Esophagus muscularis mucosa (tissue), 4 donors: ENCODE data around the gene DIO3. TPM values are rescaled to one million over a fixed set of nuclear protein-coding genes. Genes with fewer than 3 reads are reported as not detected.

Source experiments
- DNase-seq: peaks from one replicate; pipeline ENCODE4 v3.0.0-alpha.2; 2017; ENCODE audit errors: extremely low spot score
- H3K27ac ChIP-seq, 4 donors: fragments of 200-600 bp; sonication (generic); replicated peaks in 1 of 4; 1 replicate in 3 of 4; 2 replicates in 1 of 4; pipeline ENCODE4 v1.5.1; 2016 to 2019; ENCODE audit warnings: mild to moderate bottlenecking in 1 of 4
- H3K27me3 ChIP-seq, 4 donors: fragments of 200-600 bp; sonication (generic); one replicate each; pipeline versions ENCODE4 v1.5.1 to v1.6.0; 2016 to 2019
- H3K36me3 ChIP-seq, 4 donors: fragments of 200-600 bp; sonication (generic); one replicate each; pipeline ENCODE4 v1.5.1; 2016 to 2019
- H3K4me1 ChIP-seq, 4 donors: fragments of 200-600 bp; sonication (generic); one replicate each; pipeline ENCODE4 v1.5.1; 2016 to 2019
- H3K4me3 ChIP-seq, 4 donors: fragments of 200-600 bp; sonication (generic); 1 replicate in 2 of 4; 2 replicates in 2 of 4; pipeline ENCODE4 v1.5.1; 2016 to 2019; ENCODE audit warnings: mild to moderate bottlenecking in 4 of 4, moderate library complexity in 1 of 4
- H3K9me3 ChIP-seq, 4 donors: fragments of 200-600 bp; sonication (generic); 1 replicate in 3 of 4; 2 replicates in 1 of 4; pipeline ENCODE4 v1.5.1; 2016 to 2019
- EP300 ChIP-seq: sonication (generic); formaldehyde crosslinking; IDR thresholded peaks from one replicate; pipeline ENCODE4 v1.6.1; 2017; ENCODE audit warnings: antibody characterized with exemption
- POLR2A ChIP-seq: fragments of 450-650 bp; IDR thresholded peaks from one replicate; pipeline ENCODE4 v1.6.1; 2017; ENCODE audit warnings: antibody characterized with exemption, moderate library complexity, mild to moderate bottlenecking, low read depth
- POLR2AphosphoS5 ChIP-seq, 2 donors: sonication (generic); formaldehyde crosslinking; IDR thresholded peaks; one replicate each; pipeline ENCODE4 v1.6.1; 2017; ENCODE audit warnings: antibody characterized with exemption in 2 of 2
- WGBS: methylation state at CpG from one replicate; pipeline ENCODE4 v1.1.5; 2018; 5-methylcytosine and 5-hydroxymethylcytosine counted together
- intact Hi-C: fragments of 100-400 bp; cut with DNase I; formaldehyde crosslinking; loops from one replicate; pipeline ENCODE4 v1.15.1; 2023
- total RNA-seq, 4 donors: library from RNA; depleted of rRNA; stranded (reverse); fragments of >200 nt; gene quantifications; one replicate each; pipeline versions ENCODE4 v1.1.0 to v1.2.1, GENCODE V29; 2016
- TF ChIP-seq, protein P1 (sequence below), 3 experiments: fragments of 200-600 bp in 2 of 3; fragments of 450-650 bp in 1 of 3; sonication (generic) in 2 of 3; IDR thresholded peaks; one replicate each; pipeline ENCODE4 v1.5.1; 2017 to 2019; ENCODE audit warnings: antibody characterized with exemption in 3 of 3, mild to moderate bottlenecking in 2 of 3, moderate library complexity in 1 of 3

Gene DIO3
- total RNA-seq, 4 donors from 2014 or later, result 0.99 to 1.7 (median 1.2) TPM

DNA sequence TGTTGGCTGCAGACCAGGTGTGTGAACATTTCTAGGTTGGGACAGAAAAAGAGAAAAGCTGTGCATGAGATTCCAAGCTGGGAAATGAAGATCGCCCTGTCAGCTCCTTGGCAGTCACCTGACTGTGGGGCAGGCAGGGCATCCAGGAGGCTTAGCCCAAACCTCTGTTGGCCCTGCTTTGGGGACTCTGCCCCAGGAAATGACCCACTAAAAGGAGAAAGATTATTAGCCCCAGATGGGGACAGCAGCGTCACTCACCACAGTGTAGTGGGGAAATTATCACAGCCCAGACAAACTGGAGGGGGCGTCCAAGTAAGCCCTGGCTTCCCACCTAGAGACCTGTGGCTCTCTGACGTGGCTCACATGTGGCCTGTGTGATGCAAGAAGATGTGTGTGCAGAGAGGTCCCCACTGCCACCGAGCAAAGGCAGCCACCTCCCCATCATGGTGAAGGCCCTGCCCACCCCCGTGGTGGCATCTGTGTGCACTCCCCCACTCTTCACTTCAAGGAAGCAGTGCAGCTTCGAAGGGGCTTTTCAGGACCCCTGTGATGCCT, 39.1 kb downstream of the DIO3 start:
- H3K27ac ChIP-seq, result no peak overlapping the region
- TF ChIP-seq, protein P1, sequence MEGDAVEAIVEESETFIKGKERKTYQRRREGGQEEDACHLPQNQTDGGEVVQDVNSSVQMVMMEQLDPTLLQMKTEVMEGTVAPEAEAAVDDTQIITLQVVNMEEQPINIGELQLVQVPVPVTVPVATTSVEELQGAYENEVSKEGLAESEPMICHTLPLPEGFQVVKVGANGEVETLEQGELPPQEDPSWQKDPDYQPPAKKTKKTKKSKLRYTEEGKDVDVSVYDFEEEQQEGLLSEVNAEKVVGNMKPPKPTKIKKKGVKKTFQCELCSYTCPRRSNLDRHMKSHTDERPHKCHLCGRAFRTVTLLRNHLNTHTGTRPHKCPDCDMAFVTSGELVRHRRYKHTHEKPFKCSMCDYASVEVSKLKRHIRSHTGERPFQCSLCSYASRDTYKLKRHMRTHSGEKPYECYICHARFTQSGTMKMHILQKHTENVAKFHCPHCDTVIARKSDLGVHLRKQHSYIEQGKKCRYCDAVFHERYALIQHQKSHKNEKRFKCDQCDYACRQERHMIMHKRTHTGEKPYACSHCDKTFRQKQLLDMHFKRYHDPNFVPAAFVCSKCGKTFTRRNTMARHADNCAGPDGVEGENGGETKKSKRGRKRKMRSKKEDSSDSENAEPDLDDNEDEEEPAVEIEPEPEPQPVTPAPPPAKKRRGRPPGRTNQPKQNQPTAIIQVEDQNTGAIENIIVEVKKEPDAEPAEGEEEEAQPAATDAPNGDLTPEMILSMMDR (IDR thresholded peaks at IDR 0.05), result no peak
- no peak for TF ChIP-seq POLR2A
- TF ChIP-seq EP300, result no peak
- no peak for TF ChIP-seq POLR2AphosphoS5 (IDR thresholded peaks at IDR 0.05)
- no peak overlapping the region for H3K4me3 ChIP-seq
- H3K27me3 ChIP-seq, result peaks cover 0 to 30% (median 0%) of the 10 kb centered on the region in 4 donors
- H3K4me1 ChIP-seq, result no peaks in the 10 kb centered on the region
- intact Hi-C loops, result no loop called here
- H3K36me3 ChIP-seq, result no peaks in the 10 kb centered on the region
- H3K9me3 ChIP-seq, result peaks cover 0 to 10% (median 0%) of the 10 kb centered on the region in 4 donors
- peak; percentile 19 for DNase-seq
- WGBS, result 86% methylated on average over 2 of the region's 7 CpGs

DNA sequence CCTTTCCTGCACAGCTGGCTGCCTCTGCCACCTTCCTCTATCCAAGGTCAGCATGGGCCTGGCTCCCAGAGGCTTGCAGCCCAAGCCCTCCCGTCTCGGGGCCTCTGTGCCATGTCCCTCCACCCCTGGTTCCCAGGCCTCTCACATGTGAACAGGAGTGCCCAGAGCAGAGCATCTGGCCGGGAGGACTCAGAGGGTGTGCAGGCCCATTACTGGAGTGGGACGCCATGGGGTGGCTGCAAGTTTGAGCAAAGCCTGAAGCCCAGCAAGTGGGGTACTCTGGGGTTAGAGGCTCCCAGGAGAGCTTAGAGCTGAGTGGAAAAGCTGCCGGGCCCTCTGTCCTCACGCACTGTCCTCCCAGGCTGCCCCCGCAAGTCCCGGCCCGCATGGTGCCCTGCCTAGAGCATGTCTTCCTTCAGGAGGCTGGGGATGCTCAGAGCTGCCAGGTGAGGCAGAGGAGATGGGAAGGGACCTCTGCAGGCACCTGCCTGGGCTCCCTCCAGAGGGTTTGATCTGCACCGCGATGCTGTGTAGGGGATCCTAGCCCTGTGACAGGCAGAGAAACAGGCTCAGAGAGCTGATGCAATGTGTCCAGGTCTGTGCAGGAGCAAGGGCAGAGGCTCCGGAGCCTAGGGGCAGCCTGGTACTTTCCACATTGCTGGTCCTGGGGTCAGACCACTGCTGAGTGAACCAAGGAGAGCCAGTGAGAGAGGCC, 39.8 kb downstream of the DIO3 start:
- TF ChIP-seq EP300 (no peak), POLR2A (no peak), POLR2AphosphoS5 (IDR thresholded peaks at IDR 0.05) (no peak)
- TF ChIP-seq, protein P1 (IDR thresholded peaks at IDR 0.05), result no peak
- WGBS, result 90% methylated on average over 8 of the region's 12 CpGs
- peak; percentile 42 for DNase-seq
- no peak overlapping the region for H3K27ac ChIP-seq
- intact Hi-C loops, result no loop called here
- peaks cover 0 to 10% (median 0%) of the 10 kb centered on the region in 4 donors for H3K9me3 ChIP-seq
- no peak overlapping the region for H3K4me3 ChIP-seq
- H3K27me3 ChIP-seq, result peaks cover 0 to 32% (median 0%) of the 10 kb centered on the region in 4 donors
- H3K4me1 ChIP-seq, result no peaks in the 10 kb centered on the region
- H3K36me3 ChIP-seq, result no peaks in the 10 kb centered on the region

DNA sequence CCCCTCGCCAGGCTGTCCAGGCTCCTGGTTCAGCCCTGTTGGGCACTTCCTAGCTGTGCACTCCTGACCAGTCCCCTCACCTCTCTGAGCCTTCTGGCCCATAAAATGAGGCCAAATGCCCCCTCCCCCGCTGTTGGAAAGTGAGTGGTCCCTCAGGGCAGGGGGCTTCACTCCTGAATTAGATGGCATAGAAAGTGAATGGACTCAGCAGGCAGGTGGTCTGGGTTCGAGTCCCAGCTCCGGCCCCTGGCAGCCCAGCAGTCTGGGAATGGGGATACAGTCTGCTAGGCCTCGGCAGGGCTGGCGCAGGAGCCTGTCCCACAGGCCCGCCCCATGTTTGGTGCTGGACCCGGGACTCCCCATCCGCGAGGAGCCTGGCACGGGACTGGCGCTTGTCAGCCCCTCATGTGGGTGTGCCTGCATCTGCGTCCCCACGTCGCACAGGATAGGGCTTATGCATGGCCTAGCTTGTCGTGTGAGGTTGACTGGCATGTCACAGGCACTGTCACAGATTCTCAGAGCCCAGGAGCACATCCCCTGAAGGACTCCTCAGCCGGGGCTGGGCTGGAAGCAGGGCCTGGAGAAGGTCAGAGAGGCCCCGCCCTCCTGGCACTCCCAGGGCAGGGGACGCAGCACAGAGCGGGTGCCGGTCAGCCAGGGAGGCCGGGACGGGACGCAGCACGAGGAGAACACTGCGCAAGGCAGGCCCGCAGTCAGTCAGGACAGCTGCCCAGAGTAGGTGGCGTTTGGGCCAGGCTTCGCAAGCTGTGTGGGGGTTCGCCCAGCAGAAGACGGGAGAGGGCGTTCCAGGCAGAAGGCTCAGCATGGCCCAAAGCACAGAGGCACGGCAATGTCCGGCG, 40.5 kb downstream of the DIO3 start:
- peak; percentile 77 for DNase-seq
- peaks cover 0 to 38% (median 0%) of the 10 kb centered on the region in 4 donors for H3K27me3 ChIP-seq
- 94% methylated on average over 13 of the region's 35 CpGs for WGBS
- H3K4me3 ChIP-seq, result no peak overlapping the region
- no peaks in the 10 kb centered on the region for H3K4me1 ChIP-seq
- no peak overlapping the region for H3K27ac ChIP-seq
- H3K9me3 ChIP-seq, result peaks cover 0 to 10% (median 0%) of the 10 kb centered on the region in 4 donors
- H3K36me3 ChIP-seq, result no peaks in the 10 kb centered on the region
- intact Hi-C loops, result no loop called here
- TF ChIP-seq POLR2AphosphoS5 (IDR thresholded peaks at IDR 0.05), result no peak

DNA sequence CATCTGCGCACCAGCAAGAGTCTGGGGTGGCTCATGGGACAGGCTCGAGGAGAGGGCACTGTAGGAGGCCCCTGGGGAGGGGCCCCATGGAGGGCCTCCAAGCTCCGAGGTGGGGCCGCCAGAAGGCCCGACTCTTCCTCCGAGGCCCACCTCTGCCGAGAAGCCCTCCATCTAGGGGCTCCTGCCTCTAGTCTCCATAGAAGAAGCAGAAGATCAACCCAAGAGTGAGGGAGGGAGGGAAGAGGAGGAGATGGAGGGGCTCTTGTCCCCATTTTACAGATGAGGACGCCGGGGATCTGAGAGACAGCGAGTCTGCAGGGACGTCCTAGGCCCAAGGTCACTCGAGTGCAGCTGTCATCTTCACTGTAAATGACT, 41.2 kb downstream of the DIO3 start:
- Histone ChIP-seq H3K27me3 (peaks cover 0 to 38% (median 0%) of the 10 kb centered on the region in 4 donors), H3K4me3 (no peak overlapping the region), H3K36me3 (no peaks in the 10 kb centered on the region), H3K9me3 (peaks cover 0 to 10% (median 0%) of the 10 kb centered on the region in 4 donors), H3K4me1 (no peaks in the 10 kb centered on the region), H3K27ac (no peak overlapping the region)
- intact Hi-C loops, result no loop called here
- WGBS, result 90% methylated on average over 11 of the region's 12 CpGs
- DNase-seq, result no peak
- no peak for TF ChIP-seq EP300
- TF ChIP-seq POLR2AphosphoS5 (IDR thresholded peaks at IDR 0.05), result no peak
- TF ChIP-seq, protein P1 (IDR thresholded peaks at IDR 0.05), result no peak
- no peak for TF ChIP-seq POLR2A

DNA sequence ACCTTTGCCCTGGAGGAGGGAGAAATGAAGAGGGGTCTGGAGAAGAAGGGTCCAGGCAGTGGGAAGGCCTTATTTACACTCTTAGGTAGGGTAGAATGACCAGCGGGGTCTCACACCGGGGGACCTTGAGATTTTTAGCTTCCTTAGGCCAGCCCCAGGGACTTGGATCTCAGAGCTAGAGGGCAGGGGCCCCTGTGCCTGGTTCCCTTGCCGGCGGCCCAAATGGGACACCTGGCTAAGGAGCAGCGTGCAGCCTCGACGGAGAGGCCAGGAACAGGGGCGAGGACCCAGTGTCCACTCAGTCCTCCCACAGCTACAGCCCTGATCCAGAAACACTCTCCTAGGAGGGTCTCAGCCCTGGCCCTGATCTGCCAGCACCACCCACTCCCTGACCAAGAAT, 41.8 kb downstream of the DIO3 start:
- Histone ChIP-seq H3K4me1 (no peaks in the 10 kb centered on the region), H3K9me3 (peaks cover 0 to 10% (median 0%) of the 10 kb centered on the region in 4 donors), H3K36me3 (no peaks in the 10 kb centered on the region), H3K27me3 (peaks cover 0 to 43% (median 0%) of the 10 kb centered on the region in 4 donors), H3K4me3 (no peak overlapping the region), H3K27ac (no peak overlapping the region)
- WGBS, result 90% methylated on average over 6 of the region's 8 CpGs
- intact Hi-C loops, result no loop called here
- TF ChIP-seq, protein P1 (IDR thresholded peaks at IDR 0.05), result no peak
- no peak for TF ChIP-seq POLR2AphosphoS5 (IDR thresholded peaks at IDR 0.05)
- TF ChIP-seq EP300, result no peak
- TF ChIP-seq POLR2A, result no peak
- peak; percentile 29 for DNase-seq
